ENCODE measurements around the gene C2CD2. TPM values are rescaled to one million over a fixed set of nuclear protein-coding genes. Genes with fewer than 3 reads are reported as not detected.

C2CD2 gene
- total RNA-seq, 2 experiments from 2014 or later = 4.5 to 5.9 TPM

- CTCF ChIA-PET (ENCODE audit: unreplicated experiment) = interaction anchor here (1.2 kb wide), 1 partner anchor 234 kb away, joined by 3 read pairs; no protein-coding TSS in a partner anchor
- Histone ChIP-seq H3K79me2 (ENCODE audit: insufficient read depth, low read depth, low read length) (peaks cover 4% of the 10 kb centered on the region; the same call in 1 of the 2 replicates), H3K9me2 (ENCODE audit: insufficient read depth, low read length) (no peaks in the 10 kb centered on the region), H2AFZ (ENCODE audit: low read length) (no peak overlapping the region), H3K4me2 (ENCODE audit: low read length) (no peak overlapping the region), H3K4me3 (ENCODE audit: low read depth, low read length, poor library complexity, severe bottlenecking) (no peak overlapping the region), H3K36me3 (ENCODE audit: insufficient read depth, low read length) (no peaks in the 10 kb centered on the region), H3K9me3 (ENCODE audit: low read length) (no peaks in the 10 kb centered on the region), H3K27ac (ENCODE audit: low read depth, low read length, poor library complexity, severe bottlenecking) (no peak overlapping the region), H4K20me1 (ENCODE audit: insufficient read depth, low read length) (no peaks in the 10 kb centered on the region), H3K4me1 (ENCODE audit: insufficient read depth, low read length, poor library complexity, severe bottlenecking) (peaks cover 25% of the 10 kb centered on the region)
- POLR2A ChIA-PET = interaction anchor here (0.7 to 1.1 kb wide), 2 partner anchors 13 to 25 kb away, joined by 3 to 4 read pairs; no protein-coding TSS in a partner anchor
- no peak for DNase-seq (ENCODE audit: low spot score)
- BruUV-seq (replicated peaks) = no TSS peak
- TF ChIP-seq, protein P1, sequence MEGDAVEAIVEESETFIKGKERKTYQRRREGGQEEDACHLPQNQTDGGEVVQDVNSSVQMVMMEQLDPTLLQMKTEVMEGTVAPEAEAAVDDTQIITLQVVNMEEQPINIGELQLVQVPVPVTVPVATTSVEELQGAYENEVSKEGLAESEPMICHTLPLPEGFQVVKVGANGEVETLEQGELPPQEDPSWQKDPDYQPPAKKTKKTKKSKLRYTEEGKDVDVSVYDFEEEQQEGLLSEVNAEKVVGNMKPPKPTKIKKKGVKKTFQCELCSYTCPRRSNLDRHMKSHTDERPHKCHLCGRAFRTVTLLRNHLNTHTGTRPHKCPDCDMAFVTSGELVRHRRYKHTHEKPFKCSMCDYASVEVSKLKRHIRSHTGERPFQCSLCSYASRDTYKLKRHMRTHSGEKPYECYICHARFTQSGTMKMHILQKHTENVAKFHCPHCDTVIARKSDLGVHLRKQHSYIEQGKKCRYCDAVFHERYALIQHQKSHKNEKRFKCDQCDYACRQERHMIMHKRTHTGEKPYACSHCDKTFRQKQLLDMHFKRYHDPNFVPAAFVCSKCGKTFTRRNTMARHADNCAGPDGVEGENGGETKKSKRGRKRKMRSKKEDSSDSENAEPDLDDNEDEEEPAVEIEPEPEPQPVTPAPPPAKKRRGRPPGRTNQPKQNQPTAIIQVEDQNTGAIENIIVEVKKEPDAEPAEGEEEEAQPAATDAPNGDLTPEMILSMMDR (conservative IDR thresholded peaks at IDR 0.05; ENCODE audit: low read length) = no peak
- intact Hi-C loops (cut with micrococcal nuclease; ENCODE audit: unreplicated experiment) = no loop called here
These were observed 69.3 kb downstream of the C2CD2 start for GRCh38 chr21:41884501-41885030.

- Histone ChIP-seq H3K9me2 (ENCODE audit: insufficient read depth, low read length) (no peaks in the 10 kb centered on the region), H3K4me1 (ENCODE audit: insufficient read depth, low read length, poor library complexity, severe bottlenecking) (peaks cover 25% of the 10 kb centered on the region), H3K36me3 (ENCODE audit: insufficient read depth, low read length) (no peaks in the 10 kb centered on the region), H3K79me2 (ENCODE audit: insufficient read depth, low read depth, low read length) (peaks cover 4% of the 10 kb centered on the region; the same call in 1 of the 2 replicates), H3K4me3 (ENCODE audit: low read depth, low read length, poor library complexity, severe bottlenecking) (no peak overlapping the region), H3K4me2 (ENCODE audit: low read length) (no peak overlapping the region), H3K9me3 (ENCODE audit: low read length) (no peaks in the 10 kb centered on the region), H2AFZ (ENCODE audit: low read length) (no peak overlapping the region), H3K27ac (ENCODE audit: low read depth, low read length, poor library complexity, severe bottlenecking) (no peak overlapping the region), H4K20me1 (ENCODE audit: insufficient read depth, low read length) (no peaks in the 10 kb centered on the region)
- ChIA-PET CTCF (ENCODE audit: unreplicated experiment) (interaction anchor here (1.2 kb wide), 1 partner anchor 235 kb away, joined by 3 read pairs; no protein-coding TSS in a partner anchor), POLR2A (interaction anchor here (0.6 kb wide), 1 partner anchor 98 kb away, joined by 3 read pairs; no protein-coding TSS in a partner anchor)
- DNase-seq (ENCODE audit: low spot score) = no peak
- intact Hi-C loops (cut with micrococcal nuclease; ENCODE audit: unreplicated experiment) = no loop called here
- TF ChIP-seq, protein P1 (conservative IDR thresholded peaks at IDR 0.05; ENCODE audit: low read length) = no peak
- TF ChIP-seq EZH2phosphoT487 (IDR thresholded peaks at IDR 0.05; ENCODE audit: borderline replicate concordance, low read depth, low read length) = no peak
- no TSS peak for BruUV-seq (replicated peaks)
These were observed 70.2 kb downstream of the C2CD2 start for GRCh38 chr21:41883582-41883981.

DNA sequence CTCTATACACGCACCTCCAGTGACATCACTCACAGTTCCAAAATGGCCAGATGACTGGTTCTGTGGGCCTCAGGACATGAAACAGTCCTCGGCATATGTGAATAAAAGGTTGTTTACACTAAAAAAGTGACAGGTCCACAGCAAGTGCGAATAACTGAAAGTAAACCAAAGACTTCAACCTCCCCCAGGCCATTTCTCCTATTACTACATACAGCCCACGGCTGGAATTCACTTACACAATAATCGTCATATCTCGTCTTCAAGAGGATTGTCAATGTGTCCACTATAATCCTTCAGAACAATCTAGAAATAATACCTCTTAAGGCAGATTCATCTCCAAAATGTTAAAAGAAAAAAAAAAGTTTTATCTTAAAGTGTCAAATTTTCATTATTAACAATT is 72.8 kb downstream of the C2CD2 start:
- no peaks in the 10 kb centered on the region for H3K36me3 ChIP-seq (ENCODE audit: insufficient read depth, low read length)
- H2AFZ ChIP-seq (ENCODE audit: low read length) = no peak overlapping the region
- CTCF ChIA-PET (ENCODE audit: unreplicated experiment) = no interaction called here
- no peak for DNase-seq (ENCODE audit: low spot score)
- no peaks in the 10 kb centered on the region for H3K9me2 ChIP-seq (ENCODE audit: insufficient read depth, low read length)
- H3K4me3 ChIP-seq (ENCODE audit: low read depth, low read length, poor library complexity, severe bottlenecking) = no peak overlapping the region
- no peak overlapping the region for H3K4me2 ChIP-seq (ENCODE audit: low read length)
- H3K4me1 ChIP-seq (ENCODE audit: insufficient read depth, low read length, poor library complexity, severe bottlenecking) = peaks cover 41% of the 10 kb centered on the region
- BruUV-seq (replicated peaks) = no TSS peak
- no peak for TF ChIP-seq EZH2phosphoT487 (IDR thresholded peaks at IDR 0.05; ENCODE audit: borderline replicate concordance, low read depth, low read length)
- TF ChIP-seq, protein P1 (conservative IDR thresholded peaks at IDR 0.05; ENCODE audit: low read length) = no peak
- H3K79me2 ChIP-seq (ENCODE audit: insufficient read depth, low read depth, low read length) = peaks cover 19% of the 10 kb centered on the region; the same call in 1 of the 2 replicates
- H3K27ac ChIP-seq (ENCODE audit: low read depth, low read length, poor library complexity, severe bottlenecking) = no peak overlapping the region
- intact Hi-C loops (cut with micrococcal nuclease; ENCODE audit: unreplicated experiment) = loop anchor here (2.0 kb wide), 1 partner anchor 46 kb away; no protein-coding TSS in a partner anchor
- POLR2A ChIA-PET = no interaction called here
- no peaks in the 10 kb centered on the region for H4K20me1 ChIP-seq (ENCODE audit: insufficient read depth, low read length)
- H3K9me3 ChIP-seq (ENCODE audit: low read length) = no peaks in the 10 kb centered on the region
